Trophoblast cell (in vitro differentiated cells and primary cell): Measurements from ENCODE around the gene TMEM258.

Source experiments
- DNase-seq, 2 donors: peaks; one replicate each; pipeline ENCODE4 v3.0.0-alpha.2; 2016
- H2AFZ ChIP-seq: 2 replicates; pipeline ENCODE4 v1.6.1; 2013; ENCODE audit warnings: low read length, moderate library complexity, mild to moderate bottlenecking; ENCODE audit not compliant: insufficient read depth, poor library complexity
- H2AK5ac ChIP-seq: 2 replicates; pipeline ENCODE4 v1.6.1; 2013; ENCODE audit warnings: mild to moderate bottlenecking, low read length
- H2BK120ac ChIP-seq: 2 replicates; pipeline ENCODE4 v1.6.1; 2013; ENCODE audit warnings: low read length, mild to moderate bottlenecking, moderate library complexity; ENCODE audit not compliant: insufficient read depth, poor library complexity
- H2BK12ac ChIP-seq: 2 replicates; pipeline ENCODE4 v1.6.1; 2013; ENCODE audit warnings: mild to moderate bottlenecking, low read length, moderate library complexity
- H2BK5ac ChIP-seq: 2 replicates; pipeline ENCODE4 v1.6.1; 2013; ENCODE audit warnings: low read length, low read depth, moderate library complexity, mild to moderate bottlenecking; ENCODE audit not compliant: poor library complexity
- H3K14ac ChIP-seq: 2 replicates; pipeline ENCODE4 v1.6.1; 2013; ENCODE audit warnings: mild to moderate bottlenecking, low read length
- H3K18ac ChIP-seq: 2 replicates; pipeline ENCODE4 v1.6.1; 2013; ENCODE audit warnings: mild to moderate bottlenecking, low read length
- H3K23ac ChIP-seq: 2 replicates; pipeline ENCODE4 v1.6.1; 2013; ENCODE audit warnings: low read length
- H3K27ac ChIP-seq: 2 replicates; pipeline ENCODE4 v1.5.1; 2013; ENCODE audit warnings: low read depth, mild to moderate bottlenecking, inconsistent platforms, low read length, moderate library complexity
- H3K27me3 ChIP-seq: 2 replicates; pipeline ENCODE4 v1.6.1; 2013; ENCODE audit warnings: inconsistent platforms, mild to moderate bottlenecking, low read length, moderate library complexity; ENCODE audit not compliant: insufficient read depth
- H3K36me3 ChIP-seq, 2 experiments: 1 replicate in 1 of 2; 2 replicates in 1 of 2; pipeline ENCODE4 v1.6.1; 2013; ENCODE audit warnings: low read length in 2 of 2, mild to moderate bottlenecking in 2 of 2, moderate library complexity in 1 of 2; ENCODE audit not compliant: insufficient read depth in 2 of 2, control insufficient read depth in 1 of 2
- H3K4ac ChIP-seq: 2 replicates; pipeline ENCODE4 v1.6.1; 2013; ENCODE audit warnings: low read depth, mild to moderate bottlenecking, low read length, moderate library complexity
- H3K4me1 ChIP-seq, 2 experiments: 1 replicate in 1 of 2; 2 replicates in 1 of 2; pipeline ENCODE4 v1.6.1; 2013; ENCODE audit warnings: low read length in 2 of 2, mild to moderate bottlenecking in 2 of 2, moderate library complexity in 1 of 2; ENCODE audit not compliant: insufficient read depth in 2 of 2, control insufficient read depth in 1 of 2
- H3K4me2 ChIP-seq: 2 replicates; pipeline ENCODE4 v1.6.1; 2013; ENCODE audit warnings: inconsistent platforms, mild to moderate bottlenecking, low read length, moderate library complexity
- H3K4me3 ChIP-seq: 2 replicates; pipeline ENCODE4 v1.5.1; 2013; ENCODE audit warnings: mild to moderate bottlenecking, low read depth, low read length, inconsistent platforms
- H3K79me1 ChIP-seq: one replicate; pipeline ENCODE4 v1.6.1; 2013; ENCODE audit warnings: low read length
- H3K79me2 ChIP-seq: 2 replicates; pipeline ENCODE4 v1.6.1; 2013; ENCODE audit warnings: low read length, mild to moderate bottlenecking; ENCODE audit not compliant: control insufficient read depth, insufficient read depth, poor library complexity
- H3K9ac ChIP-seq: 2 replicates; pipeline ENCODE4 v1.6.1; 2013; ENCODE audit warnings: mild to moderate bottlenecking, low read length
- H3K9me3 ChIP-seq: 2 replicates; pipeline ENCODE4 v1.6.1; 2013; ENCODE audit warnings: low read depth, mild to moderate bottlenecking, control low read depth, inconsistent platforms, low read length; ENCODE audit not compliant: insufficient read depth
- H4K12ac ChIP-seq: 2 replicates; pipeline ENCODE4 v1.6.1; 2013; ENCODE audit warnings: low read depth, mild to moderate bottlenecking, low read length, moderate library complexity
- H4K8ac ChIP-seq: 2 replicates; pipeline ENCODE4 v1.6.1; 2013; ENCODE audit warnings: low read depth, mild to moderate bottlenecking, low read length, moderate library complexity
- H4K91ac ChIP-seq: one replicate; pipeline ENCODE4 v1.6.1; 2013; ENCODE audit warnings: low read depth, mild to moderate bottlenecking, low read length, moderate library complexity
- WGBS: extraction: QIAGEN DNeasy Blood & Tissue Kit; methylation state at CpG from one replicate; pipeline ENCODE4 v1.1.7; 2013; ENCODE audit warnings: missing lambda C conversion rate; ENCODE audit not compliant: insufficient read length, insufficient coverage; ENCODE audit errors: extremely low coverage; 5-methylcytosine and 5-hydroxymethylcytosine counted together

TMEM258 gene

DNA sequence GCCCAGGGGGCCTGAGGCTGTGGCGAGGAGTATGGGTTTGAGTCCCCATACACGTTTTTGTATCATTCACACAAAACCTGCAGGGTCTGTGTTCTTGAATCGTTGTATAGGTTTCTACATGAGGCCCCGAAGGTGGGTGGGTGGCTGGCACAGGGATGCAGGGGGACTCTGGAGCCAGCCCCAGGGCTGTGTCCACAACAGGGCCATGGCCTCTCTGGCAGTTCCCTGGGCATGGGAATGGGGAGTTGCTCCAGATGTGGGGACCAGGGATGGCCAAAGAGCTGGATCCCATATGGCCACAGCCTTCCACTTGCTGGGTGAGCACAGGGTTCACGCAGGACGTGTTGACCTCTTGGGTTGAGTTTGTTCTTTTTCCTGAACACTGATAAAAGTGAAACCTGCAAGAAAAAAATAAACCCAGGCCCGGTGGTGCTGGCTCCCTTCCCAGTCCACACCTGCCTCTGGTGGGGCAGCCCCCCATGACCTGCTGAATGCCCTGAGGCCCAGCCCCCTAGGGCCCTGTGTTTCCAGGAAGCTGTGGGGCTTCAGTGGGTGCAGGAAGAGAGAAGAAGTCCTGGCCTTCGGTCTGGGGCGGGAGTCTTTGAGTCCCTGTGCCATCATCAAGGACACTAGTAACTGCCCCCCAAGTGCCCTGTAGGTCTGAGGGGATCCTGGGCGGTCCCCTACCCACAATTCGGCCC lies 23.9 kb downstream of the TMEM258 start:
- H3K4ac ChIP-seq, result no peak overlapping the region
- no peak overlapping the region for H3K14ac ChIP-seq
- no peak overlapping the region for H3K9ac ChIP-seq
- no peak overlapping the region for H2BK120ac ChIP-seq
- no peaks in the 10 kb centered on the region for H3K27me3 ChIP-seq
- DNase-seq, result no peak
- no peak overlapping the region for H2BK5ac ChIP-seq
- H3K4me3 ChIP-seq, result no peak overlapping the region
- peaks cover 6% of the 10 kb centered on the region for H3K79me2 ChIP-seq
- H3K27ac ChIP-seq, result no peak overlapping the region
- no peaks in the 10 kb centered on the region for H3K36me3 ChIP-seq
- no peak overlapping the region for H4K91ac ChIP-seq
- H4K12ac ChIP-seq, result no peak overlapping the region
- peaks cover 16% of the 10 kb centered on the region for H3K79me1 ChIP-seq
- no peak overlapping the region for H3K23ac ChIP-seq
- H3K9me3 ChIP-seq, result peaks cover 6% of the 10 kb centered on the region
- no peak overlapping the region for H3K18ac ChIP-seq
- H4K8ac ChIP-seq, result no peak overlapping the region
- peak overlapping the region; percentile 52 for H2AK5ac ChIP-seq
- no peak overlapping the region for H3K4me2 ChIP-seq
- H2BK12ac ChIP-seq, result no peak overlapping the region
- peaks cover 24 to 36% of the 10 kb centered on the region in 2 experiments for H3K4me1 ChIP-seq
- no peak overlapping the region for H2AFZ ChIP-seq
- WGBS, result no CpG with 5 or more reads among the region's 11 CpGs

DNA sequence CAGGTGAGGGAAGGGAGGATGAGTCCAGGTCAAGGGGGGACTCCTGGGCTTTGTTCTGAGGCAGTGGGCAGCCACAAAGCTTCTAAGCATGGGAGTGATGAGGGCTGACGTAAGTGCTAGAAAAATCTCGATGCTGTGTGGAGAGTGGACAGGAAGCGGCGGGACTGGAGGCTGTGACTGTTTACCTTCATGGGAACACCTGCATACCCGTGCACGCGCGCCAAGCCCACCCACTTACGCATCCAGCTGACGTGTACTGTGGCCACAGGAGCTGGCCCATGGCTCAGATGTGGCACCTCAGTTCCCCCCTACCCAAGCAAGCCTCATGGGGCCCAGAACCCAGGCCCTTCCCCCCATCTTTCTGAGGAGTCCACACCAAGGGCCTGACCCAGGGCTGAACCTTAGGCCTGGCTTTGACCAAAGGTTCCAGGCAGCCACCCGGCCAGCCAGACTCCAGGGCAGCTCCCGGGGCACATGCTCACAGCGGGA lies 26.0 kb downstream of the TMEM258 start:
- no peak overlapping the region for H3K4me2 ChIP-seq
- no peak overlapping the region for H3K18ac ChIP-seq
- no peak overlapping the region for H3K27ac ChIP-seq
- no peak overlapping the region for H2AFZ ChIP-seq
- H2BK5ac ChIP-seq, result no peak overlapping the region
- no peak overlapping the region for H3K14ac ChIP-seq
- H3K23ac ChIP-seq, result no peak overlapping the region
- no peak overlapping the region for H4K12ac ChIP-seq
- H3K36me3 ChIP-seq, result no peaks in the 10 kb centered on the region
- H4K8ac ChIP-seq, result no peak overlapping the region
- H3K79me2 ChIP-seq, result no peaks in the 10 kb centered on the region
- H3K79me1 ChIP-seq, result peaks cover 2% of the 10 kb centered on the region
- H2BK120ac ChIP-seq, result no peak overlapping the region
- no peak overlapping the region for H3K9ac ChIP-seq
- peak in 1 of 2 donors; percentile 27 for DNase-seq
- H3K4me3 ChIP-seq, result no peak overlapping the region
- H3K4me1 ChIP-seq, result peaks cover 7 to 18% of the 10 kb centered on the region in 2 experiments
- no peak overlapping the region for H2BK12ac ChIP-seq
- WGBS, result no CpG with 5 or more reads among the region's 13 CpGs
- no peaks in the 10 kb centered on the region for H3K27me3 ChIP-seq
- H2AK5ac ChIP-seq, result no peak overlapping the region
- no peak overlapping the region for H4K91ac ChIP-seq
- peaks cover 6% of the 10 kb centered on the region for H3K9me3 ChIP-seq
- H3K4ac ChIP-seq, result no peak overlapping the region

DNA sequence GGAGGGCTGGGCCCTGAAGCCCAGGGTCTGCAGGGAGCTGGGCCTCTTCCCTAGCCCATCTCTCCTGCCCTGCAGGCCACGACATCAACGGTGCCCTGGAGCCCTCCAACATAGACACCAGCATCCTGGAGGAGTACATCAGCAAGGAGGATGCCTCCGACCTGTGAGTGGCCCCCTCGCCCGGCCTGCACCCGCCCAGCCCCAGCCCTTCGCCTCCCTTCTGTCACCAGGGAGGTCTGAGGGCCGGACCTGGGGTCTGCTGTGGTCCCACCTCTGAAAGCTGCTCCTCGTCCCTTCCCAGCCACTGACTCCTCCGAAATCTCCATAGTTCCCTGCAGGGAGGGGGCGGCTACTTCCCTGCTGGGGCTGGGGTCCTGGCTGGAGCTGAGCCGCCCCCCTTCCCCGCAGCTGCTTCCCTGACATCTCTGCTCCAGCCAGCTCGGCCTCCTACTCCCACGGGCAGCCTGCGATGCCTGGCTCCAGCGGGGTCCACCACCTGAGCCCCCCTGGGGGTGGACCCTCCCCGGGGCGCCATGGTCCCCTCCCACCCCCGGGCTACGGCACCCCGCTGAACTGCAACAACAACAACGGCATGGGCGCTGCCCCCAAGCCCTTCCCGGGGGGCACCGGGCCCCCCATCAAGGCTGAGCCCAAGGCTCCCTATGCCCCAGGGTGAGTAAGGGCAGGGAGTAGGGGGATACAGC lies 26.7 kb downstream of the TMEM258 start:
- no peak overlapping the region for H3K27ac ChIP-seq
- no peak overlapping the region for H2BK5ac ChIP-seq
- no peak overlapping the region for H4K91ac ChIP-seq
- no peak overlapping the region for H3K4me2 ChIP-seq
- H2AK5ac ChIP-seq, result no peak overlapping the region
- H3K79me2 ChIP-seq, result no peaks in the 10 kb centered on the region
- WGBS, result no CpG with 5 or more reads among the region's 26 CpGs
- no peak overlapping the region for H4K12ac ChIP-seq
- no peak for DNase-seq
- H4K8ac ChIP-seq, result no peak overlapping the region
- no peak overlapping the region for H2BK12ac ChIP-seq
- H2AFZ ChIP-seq, result no peak overlapping the region
- H3K18ac ChIP-seq, result no peak overlapping the region
- H2BK120ac ChIP-seq, result no peak overlapping the region
- H3K9ac ChIP-seq, result no peak overlapping the region
- no peaks in the 10 kb centered on the region for H3K27me3 ChIP-seq
- no peak overlapping the region for H3K4ac ChIP-seq
- H3K4me3 ChIP-seq, result no peak overlapping the region
- no peak overlapping the region for H3K23ac ChIP-seq
- H3K79me1 ChIP-seq, result no peaks in the 10 kb centered on the region
- H3K4me1 ChIP-seq, result peaks cover 7 to 13% of the 10 kb centered on the region in 2 experiments
- H3K9me3 ChIP-seq, result peaks cover 6% of the 10 kb centered on the region
- H3K36me3 ChIP-seq, result no peaks in the 10 kb centered on the region
- no peak overlapping the region for H3K14ac ChIP-seq

DNA sequence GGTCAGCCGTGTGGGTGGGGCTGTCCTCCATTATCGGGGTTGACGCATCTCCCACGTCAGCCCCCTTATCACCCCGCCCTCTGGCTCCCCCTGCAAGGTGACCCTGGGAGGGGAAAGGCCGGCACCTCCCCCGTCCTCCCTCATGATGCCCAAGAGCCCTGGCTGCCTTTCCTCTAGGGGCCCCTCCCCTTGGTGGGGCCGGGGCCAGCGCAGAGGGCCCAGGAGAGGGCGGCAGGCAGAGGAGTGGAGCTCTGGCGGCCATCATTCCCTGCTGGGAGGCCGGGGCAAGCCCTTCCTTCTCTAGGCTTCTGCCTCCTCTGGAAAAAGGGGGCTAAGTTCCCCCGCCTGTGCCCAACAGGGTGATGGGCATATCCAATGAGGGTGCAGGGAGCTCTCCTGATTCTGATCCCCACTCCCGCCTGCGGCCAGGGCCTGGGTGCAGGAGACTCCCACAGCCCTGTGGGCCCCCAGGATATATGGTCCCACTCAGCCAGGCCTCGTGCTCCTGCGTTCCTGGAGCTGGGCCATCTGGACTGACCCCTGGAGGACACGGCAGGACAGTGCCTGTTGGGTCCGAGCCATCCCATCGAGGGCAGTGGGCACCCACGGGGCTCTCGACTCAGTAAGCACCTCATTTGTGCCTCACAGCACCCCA lies 27.7 kb downstream of the TMEM258 start:
- no peak overlapping the region for H3K14ac ChIP-seq
- no peak overlapping the region for H3K23ac ChIP-seq
- H3K4me2 ChIP-seq, result no peak overlapping the region
- H3K79me1 ChIP-seq, result no peaks in the 10 kb centered on the region
- H4K91ac ChIP-seq, result no peak overlapping the region
- H3K4me1 ChIP-seq, result peaks cover 7 to 10% of the 10 kb centered on the region in 2 experiments
- no peak overlapping the region for H3K18ac ChIP-seq
- no peak overlapping the region for H3K27ac ChIP-seq
- H2AFZ ChIP-seq, result no peak overlapping the region
- no peak overlapping the region for H2AK5ac ChIP-seq
- WGBS, result no CpG with 5 or more reads among the region's 22 CpGs
- no peak overlapping the region for H2BK120ac ChIP-seq
- no peaks in the 10 kb centered on the region for H3K36me3 ChIP-seq
- H2BK5ac ChIP-seq, result no peak overlapping the region
- H3K79me2 ChIP-seq, result no peaks in the 10 kb centered on the region
- no peak for DNase-seq
- no peak overlapping the region for H3K4me3 ChIP-seq
- H4K12ac ChIP-seq, result no peak overlapping the region
- no peak overlapping the region for H2BK12ac ChIP-seq
- no peak overlapping the region for H3K9ac ChIP-seq
- H3K27me3 ChIP-seq, result no peaks in the 10 kb centered on the region
- H3K9me3 ChIP-seq, result peaks cover 6% of the 10 kb centered on the region
- no peak overlapping the region for H3K4ac ChIP-seq
- no peak overlapping the region for H4K8ac ChIP-seq
